Transverse colon (tissue), 4 donors: ENCODE results near the gene ZNF234. TPM values are rescaled to one million over a fixed set of nuclear protein-coding genes. Genes with fewer than 3 reads are reported as not detected.

Experiments used
- DNase-seq: peaks from one replicate; pipeline ENCODE4 v3.0.0-alpha.2; 2019
- H3K27ac ChIP-seq, 4 donors: fragments of 200-600 bp; sonication (generic); 2 replicates each; pipeline ENCODE4 v1.5.1; 2016 to 2018; ENCODE audit warnings: inconsistent platforms in 4 of 4
- H3K27me3 ChIP-seq: fragments of 200-600 bp; sonication (generic); 2 replicates; pipeline ENCODE4 v1.5.1; 2017; ENCODE audit warnings: inconsistent platforms
- H3K36me3 ChIP-seq, 4 donors: fragments of 200-600 bp; sonication (generic); 2 replicates each; pipeline ENCODE4 v1.5.1; 2017 to 2019; ENCODE audit warnings: inconsistent platforms in 4 of 4
- H3K4me1 ChIP-seq, 4 donors: fragments of 200-600 bp; sonication (generic); 2 replicates each; pipeline ENCODE4 v1.5.1; 2017 to 2020; ENCODE audit warnings: inconsistent platforms in 4 of 4
- H3K4me3 ChIP-seq, 4 donors: fragments of 200-600 bp; sonication (generic); 1 replicate in 1 of 4; 2 replicates in 3 of 4; pipeline versions ENCODE4 v1.5.1 to v1.6.1; 2017 to 2019; ENCODE audit warnings: inconsistent platforms in 4 of 4
- H3K9me3 ChIP-seq, 2 donors: fragments of 200-600 bp; sonication (generic); 2 replicates each; pipeline ENCODE4 v1.5.1; 2017 to 2019; ENCODE audit warnings: inconsistent platforms in 2 of 2
- EP300 ChIP-seq: sonication (generic); formaldehyde crosslinking; IDR thresholded peaks from one replicate; pipeline ENCODE4 v1.6.1; 2017; ENCODE audit warnings: antibody characterized with exemption, low read depth
- POLR2A ChIP-seq: fragments of 450-650 bp; IDR thresholded peaks from one replicate; pipeline ENCODE4 v1.6.1; 2016; ENCODE audit warnings: antibody characterized with exemption, mild to moderate bottlenecking, moderate library complexity
- POLR2AphosphoS5 ChIP-seq, 3 donors: sonication (generic); formaldehyde crosslinking; IDR thresholded peaks; one replicate each; pipeline ENCODE4 v1.6.1; 2016; ENCODE audit warnings: antibody characterized with exemption in 3 of 3
- WGBS, 2 donors: methylation state at CpG; one replicate each; pipeline ENCODE4 v1.1.5; 2018; ENCODE audit warnings: low coverage in 1 of 2; 5-methylcytosine and 5-hydroxymethylcytosine counted together
- in situ Hi-C, 4 donors: fragments of 200-750 bp; cut with MboI; loops; one replicate each; pipeline versions ENCODE4 v1.15.0 to v1.15.1; 2017; ENCODE audit warnings: low sequenced_read_pairs in 3 of 4, low pct_ligation_motif_present in 1 of 4, low pct_unique_long_range_greater_than_20kb in 1 of 4
- intact Hi-C: fragments of 100-400 bp; cut with DNase I; formaldehyde crosslinking; loops from one replicate; pipeline ENCODE4 v1.15.1; 2023; ENCODE audit warnings: low total_unique reads
- total RNA-seq, 4 donors: library from RNA; depleted of rRNA; stranded (reverse); fragments of >200 nt; gene quantifications; one replicate each; pipeline ENCODE4 v1.1.0, GENCODE V29; 2016
- TF ChIP-seq, protein P1 (sequence below), 5 experiments: fragments of 200-600 bp in 3 of 5; fragments of 450-650 bp in 2 of 5; sonication (generic) in 3 of 5; IDR thresholded peaks; 1 replicate in 2 of 5; 2 replicates in 3 of 5; pipeline ENCODE4 v1.5.1; 2016 to 2017; ENCODE audit warnings: antibody characterized with exemption in 5 of 5, inconsistent platforms in 3 of 5, mild to moderate bottlenecking in 2 of 5, moderate library complexity in 1 of 5

ZNF234 gene
- total RNA-seq, 4 donors from 2014 or later: 4.6 to 12.4 (median 10.1) TPM; not detected in 1

DNA sequence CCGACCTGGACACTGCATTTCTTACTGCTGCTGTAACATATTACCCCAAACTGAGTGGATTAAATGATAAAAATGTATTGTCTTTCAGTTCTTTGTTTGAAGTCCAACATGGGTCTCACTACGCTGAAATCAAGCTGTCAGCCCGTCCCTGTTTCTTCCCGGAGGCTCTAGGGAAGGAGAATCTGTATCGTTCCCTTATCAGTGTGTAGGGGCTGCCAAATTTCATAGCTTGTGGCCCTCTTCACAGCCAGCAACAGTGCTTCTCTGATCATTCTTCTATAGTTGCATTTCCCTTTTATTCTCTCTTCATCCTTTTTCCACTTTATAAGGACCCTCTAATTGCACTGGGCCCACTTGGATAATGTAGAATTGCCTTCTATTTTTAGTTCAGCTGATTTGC lies 10.1 kb downstream of the ZNF234 start:
- H3K4me3 ChIP-seq: no peak overlapping the region
- TF ChIP-seq POLR2A (no peak), EP300 (no peak), POLR2AphosphoS5 (IDR thresholded peaks at IDR 0.05) (no peak)
- TF ChIP-seq, protein P1, sequence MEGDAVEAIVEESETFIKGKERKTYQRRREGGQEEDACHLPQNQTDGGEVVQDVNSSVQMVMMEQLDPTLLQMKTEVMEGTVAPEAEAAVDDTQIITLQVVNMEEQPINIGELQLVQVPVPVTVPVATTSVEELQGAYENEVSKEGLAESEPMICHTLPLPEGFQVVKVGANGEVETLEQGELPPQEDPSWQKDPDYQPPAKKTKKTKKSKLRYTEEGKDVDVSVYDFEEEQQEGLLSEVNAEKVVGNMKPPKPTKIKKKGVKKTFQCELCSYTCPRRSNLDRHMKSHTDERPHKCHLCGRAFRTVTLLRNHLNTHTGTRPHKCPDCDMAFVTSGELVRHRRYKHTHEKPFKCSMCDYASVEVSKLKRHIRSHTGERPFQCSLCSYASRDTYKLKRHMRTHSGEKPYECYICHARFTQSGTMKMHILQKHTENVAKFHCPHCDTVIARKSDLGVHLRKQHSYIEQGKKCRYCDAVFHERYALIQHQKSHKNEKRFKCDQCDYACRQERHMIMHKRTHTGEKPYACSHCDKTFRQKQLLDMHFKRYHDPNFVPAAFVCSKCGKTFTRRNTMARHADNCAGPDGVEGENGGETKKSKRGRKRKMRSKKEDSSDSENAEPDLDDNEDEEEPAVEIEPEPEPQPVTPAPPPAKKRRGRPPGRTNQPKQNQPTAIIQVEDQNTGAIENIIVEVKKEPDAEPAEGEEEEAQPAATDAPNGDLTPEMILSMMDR (IDR thresholded peaks at IDR 0.05): no peak
- 97 to 100% methylated on average over 5 of the region's 5 CpGs for WGBS, 2 donors

DNA sequence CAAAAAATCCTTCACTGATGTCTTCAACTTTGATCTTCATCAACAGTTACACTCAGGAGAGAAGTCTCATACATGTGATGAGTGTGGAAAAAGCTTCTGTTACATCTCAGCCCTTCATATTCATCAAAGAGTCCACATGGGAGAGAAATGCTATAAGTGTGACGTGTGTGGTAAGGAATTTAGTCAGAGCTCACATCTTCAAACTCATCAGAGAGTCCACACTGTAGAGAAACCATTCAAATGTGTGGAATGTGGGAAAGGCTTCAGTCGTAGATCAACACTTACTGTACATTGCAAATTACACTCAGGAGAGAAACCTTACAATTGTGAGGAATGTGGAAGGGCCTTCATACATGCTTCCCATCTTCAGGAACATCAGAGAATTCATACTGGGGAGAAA lies 15.1 kb downstream of the ZNF234 start:
- peaks cover 43 to 75% of the 10 kb centered on the region in 2 donors for H3K9me3 ChIP-seq
- TF ChIP-seq POLR2A (no peak), EP300 (no peak), POLR2AphosphoS5 (IDR thresholded peaks at IDR 0.05) (no peak)
- TF ChIP-seq, protein P1 (IDR thresholded peaks at IDR 0.05): no peak

More for the DNA sequence above, 10.1 kb downstream of the ZNF234 start:
- Histone ChIP-seq H3K27ac (no peak overlapping the region), H3K4me1 (no peaks in the 10 kb centered on the region), H3K36me3 (peaks cover 9 to 97% (median 48%) of the 10 kb centered on the region in 4 donors), H3K27me3 (no peaks in the 10 kb centered on the region), H3K9me3 (peaks cover 22 to 27% of the 10 kb centered on the region in 2 donors)
- no peak for DNase-seq
- intact Hi-C loops: no loop called here
- in situ Hi-C loops: no loop called here

DNA sequence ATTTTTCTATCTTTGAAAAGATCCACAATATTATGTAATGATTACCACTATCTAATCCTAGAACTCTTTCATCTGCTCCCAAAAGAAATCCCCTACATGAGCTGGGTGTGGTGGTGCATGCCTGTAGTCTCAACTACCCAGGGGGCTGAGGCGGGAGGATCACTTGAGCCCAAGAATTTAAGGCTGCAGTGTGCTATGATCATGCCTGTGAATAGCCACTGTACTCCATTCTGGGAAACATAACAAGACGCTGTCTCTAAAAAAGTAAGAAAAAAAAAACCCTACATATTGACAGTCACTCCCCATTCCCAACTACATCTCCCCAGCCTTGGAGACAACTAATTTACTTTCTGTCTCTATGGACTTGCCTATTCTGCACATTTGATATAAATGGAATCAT lies 22.4 kb downstream of the ZNF234 start:
- intact Hi-C loops (loop anchor here (10.0 kb wide), 1 partner anchor 59 kb away; no protein-coding TSS in a partner anchor), in situ Hi-C loops (no loop called here)
- peaks cover 0 to 23% (median 11%) of the 10 kb centered on the region in 4 donors for H3K36me3 ChIP-seq
- no peak overlapping the region for H3K27ac ChIP-seq
- H3K9me3 ChIP-seq: peaks cover 30 to 40% of the 10 kb centered on the region in 2 donors
- no peaks in the 10 kb centered on the region for H3K27me3 ChIP-seq
- no peak for DNase-seq
- H3K4me1 ChIP-seq: peaks cover 5 to 14% (median 8%) of the 10 kb centered on the region in 4 donors
- H3K4me3 ChIP-seq: no peak overlapping the region
- TF ChIP-seq POLR2AphosphoS5 (IDR thresholded peaks at IDR 0.05): no peak
- no peak for TF ChIP-seq EP300
- TF ChIP-seq, protein P1 (IDR thresholded peaks at IDR 0.05): no peak
- WGBS, 2 donors: 95 to 100% methylated on average over 1 to 2 of the region's 2 CpGs

More for the DNA sequence above, 15.1 kb downstream of the ZNF234 start:
- Histone ChIP-seq H3K36me3 (peaks cover 14 to 65% (median 39%) of the 10 kb centered on the region in 4 donors), H3K4me1 (no peaks in the 10 kb centered on the region), H3K27me3 (no peaks in the 10 kb centered on the region), H3K27ac (no peak overlapping the region), H3K4me3 (no peak overlapping the region)
- no peak for DNase-seq
- in situ Hi-C loops: no loop called here
- intact Hi-C loops: no loop called here
- 90 to 100% methylated on average over 2 of the region's 2 CpGs for WGBS, 2 donors

DNA sequence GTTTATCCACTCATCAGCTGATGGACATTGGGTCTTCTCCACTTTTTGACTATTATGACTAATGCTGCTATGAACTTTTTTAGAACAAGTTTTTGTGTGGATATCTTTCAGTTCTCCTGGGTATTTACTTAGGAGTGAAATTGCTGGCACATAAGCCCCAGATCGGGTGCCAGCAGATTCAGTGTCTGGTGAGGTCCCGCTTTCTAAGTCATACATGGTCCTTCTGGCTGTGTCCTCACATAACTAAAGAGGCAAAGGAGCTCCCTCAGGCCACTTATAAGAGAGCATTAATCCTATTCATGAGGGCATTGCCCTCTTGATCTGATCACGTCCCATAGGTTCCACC lies 22.9 kb downstream of the ZNF234 start:
- H3K4me1 ChIP-seq: peaks cover 5 to 14% (median 8%) of the 10 kb centered on the region in 4 donors
- peaks cover 35% of the 10 kb centered on the region in 2 donors for H3K9me3 ChIP-seq
- intact Hi-C loops: loop anchor here (10.0 kb wide), 1 partner anchor 59 kb away; no protein-coding TSS in a partner anchor
- WGBS, 2 donors: 62% methylated on average over 3 of the region's 3 CpGs; no CpG with 5 or more reads in 1 of the 2 donors
- H3K36me3 ChIP-seq: peaks cover 0 to 28% (median 14%) of the 10 kb centered on the region in 4 donors
- in situ Hi-C loops: no loop called here
- H3K4me3 ChIP-seq: peak overlapping the region in 3 of 4 donors; percentile 60 to 84 (median 81)
- peak overlapping the region; percentile 77 to 86 (median 85) for H3K27ac ChIP-seq
- no peak for DNase-seq
- no peak for TF ChIP-seq POLR2AphosphoS5 (IDR thresholded peaks at IDR 0.05)
- TF ChIP-seq EP300: no peak
- TF ChIP-seq, protein P1 (IDR thresholded peaks at IDR 0.05): no peak
- no peak for TF ChIP-seq POLR2A
- H3K27me3 ChIP-seq: no peaks in the 10 kb centered on the region
